Liver (tissue), 9 donors: ENCODE results near the gene CREB3L1. TPM values are rescaled to one million over a fixed set of nuclear protein-coding genes. Genes with fewer than 3 reads are reported as not detected.

Experiments used
- DNase-seq: peaks from one replicate; pipeline ENCODE4 v3.0.0-alpha.2; 2017; ENCODE audit warnings: low spot score
- H3K27ac ChIP-seq, 2 donors: one replicate each; pipeline ENCODE4 v1.7.0; 2013; ENCODE audit warnings: inconsistent platforms in 2 of 2, low read length in 2 of 2, control low read depth in 1 of 2, low read depth in 1 of 2, mild to moderate bottlenecking in 1 of 2
- H3K27me3 ChIP-seq, 4 donors: one replicate each; pipeline versions ENCODE4 v1.6.1 to v1.7.0; 2013; ENCODE audit warnings: low read length in 3 of 4, inconsistent platforms in 1 of 4, mild to moderate bottlenecking in 1 of 4, moderate library complexity in 1 of 4; ENCODE audit not compliant: control insufficient read depth in 4 of 4, insufficient read depth in 4 of 4
- H3K36me3 ChIP-seq, 4 donors: one replicate each; pipeline versions ENCODE4 v1.6.1 to v1.7.0; 2013; ENCODE audit warnings: low read length in 3 of 4, mild to moderate bottlenecking in 3 of 4, low read depth in 1 of 4, moderate library complexity in 1 of 4; ENCODE audit not compliant: control insufficient read depth in 4 of 4, insufficient read depth in 3 of 4
- H3K4me1 ChIP-seq, 4 donors: one replicate each; pipeline versions ENCODE4 v1.6.1 to v1.7.0; 2013; ENCODE audit warnings: low read length in 3 of 4, mild to moderate bottlenecking in 3 of 4, moderate library complexity in 1 of 4; ENCODE audit not compliant: control insufficient read depth in 4 of 4, insufficient read depth in 4 of 4
- H3K4me3 ChIP-seq, 3 donors: one replicate each; pipeline versions ENCODE4 v1.6.1 to v1.7.0; 2013; ENCODE audit warnings: low read length in 3 of 3, control low read depth in 1 of 3, low read depth in 1 of 3, mild to moderate bottlenecking in 1 of 3
- H3K9ac ChIP-seq, 2 donors: one replicate each; pipeline ENCODE4 v1.7.0; 2013; ENCODE audit warnings: low read length in 2 of 2, mild to moderate bottlenecking in 2 of 2, moderate library complexity in 2 of 2, control low read depth in 1 of 2, low read depth in 1 of 2
- H3K9me3 ChIP-seq, 4 donors: one replicate each; pipeline versions ENCODE4 v1.6.1 to v1.7.0; 2013; ENCODE audit warnings: low read length in 3 of 4; ENCODE audit not compliant: control insufficient read depth in 4 of 4
- EGR1 ChIP-seq, 2 donors: IDR thresholded peaks; 2 replicates each; pipeline ENCODE4 v1.6.1; 2016 to 2018; ENCODE audit warnings: antibody characterized with exemption in 2 of 2, low read depth in 2 of 2
- FOXA1 ChIP-seq: IDR thresholded peaks from 2 replicates; pipeline ENCODE4 v1.6.1; 2016; ENCODE audit warnings: antibody characterized with exemption
- FOXA2 ChIP-seq: IDR thresholded peaks from 2 replicates; pipeline ENCODE4 v1.6.1; 2016; ENCODE audit warnings: antibody characterized with exemption
- GABPA ChIP-seq, 2 donors: IDR thresholded peaks in 1 of 2; conservative IDR thresholded peaks in 1 of 2; 2 replicates each; pipeline ENCODE4 v1.6.1; 2016; ENCODE audit warnings: antibody characterized with exemption in 2 of 2, mild to moderate bottlenecking in 1 of 2, moderate library complexity in 1 of 2
- HNF4A ChIP-seq, 2 donors: conservative IDR thresholded peaks; 2 replicates each; pipeline ENCODE4 v1.6.1; 2016; ENCODE audit warnings: antibody characterized with exemption in 2 of 2, mild to moderate bottlenecking in 2 of 2
- HNF4G ChIP-seq: IDR thresholded peaks from 2 replicates; pipeline ENCODE4 v1.6.1; 2016; ENCODE audit warnings: antibody characterized with exemption
- JUND ChIP-seq, 2 donors: IDR thresholded peaks; 2 replicates each; pipeline ENCODE4 v1.6.1; 2016; ENCODE audit warnings: antibody characterized with exemption in 2 of 2
- NR2F2 ChIP-seq: IDR thresholded peaks from 2 replicates; pipeline ENCODE4 v1.6.1; 2016; ENCODE audit warnings: antibody characterized with exemption
- RAD21 ChIP-seq, 2 donors: IDR thresholded peaks; 2 replicates each; pipeline ENCODE4 v1.6.1; 2016; ENCODE audit warnings: antibody characterized with exemption in 2 of 2, mild to moderate bottlenecking in 2 of 2
- RXRA ChIP-seq, 2 donors: IDR thresholded peaks; 2 replicates each; pipeline ENCODE4 v1.6.1; 2017 to 2018; ENCODE audit warnings: antibody characterized with exemption in 2 of 2, mild to moderate bottlenecking in 1 of 2
- SP1 ChIP-seq: IDR thresholded peaks from 2 replicates; pipeline ENCODE4 v1.6.1; 2018; ENCODE audit warnings: antibody characterized with exemption, mild to moderate bottlenecking
- TAF1 ChIP-seq: conservative IDR thresholded peaks from 2 replicates; pipeline ENCODE4 v1.6.1; 2016; ENCODE audit warnings: antibody characterized with exemption, mild to moderate bottlenecking
- YY1 ChIP-seq: IDR thresholded peaks from 2 replicates; pipeline ENCODE4 v1.6.1; 2016; ENCODE audit warnings: antibody characterized with exemption, mild to moderate bottlenecking
- WGBS: extraction: QIAGEN DNeasy Blood & Tissue Kit; methylation state at CpG from one replicate; pipeline ENCODE4 v1.1.7; 2013; 5-methylcytosine and 5-hydroxymethylcytosine counted together
- polyA plus RNA-seq, 2 donors: library from polyadenylated mRNA; stranded (reverse) in 1 of 2; unstranded in 1 of 2; fragments of 200-250 nt in 1 of 2; fragments of >200 nt in 1 of 2; fragmentation: Nextera tagmentation in 1 of 2; extraction: Ambion mirVana in 1 of 2; gene quantifications; one replicate each; pipeline versions ENCODE4 v1.2.1 to v1.2.3, GENCODE V29; 2013 to 2015
- total RNA-seq, 2 donors: library from RNA; depleted of rRNA; stranded (reverse); fragments of >200 nt; gene quantifications; one replicate each; pipeline ENCODE4 v1.2.3, GENCODE V29; 2014
- TF ChIP-seq, protein P1 (sequence below): IDR thresholded peaks from 2 replicates; pipeline ENCODE4 v1.6.1; 2016; ENCODE audit warnings: antibody characterized with exemption
- TF ChIP-seq, protein P2 (sequence below): fragments of 150-350 bp; IDR thresholded peaks from 2 replicates; pipeline ENCODE4 v1.5.1; 2017; ENCODE audit warnings: improper control_type of control experiment, low read depth, low read length; ENCODE audit not compliant: missing input control
- TF ChIP-seq, protein P3 (sequence below): IDR thresholded peaks from 2 replicates; pipeline ENCODE4 v1.6.1; 2016; ENCODE audit warnings: antibody characterized with exemption, mild to moderate bottlenecking
- TF ChIP-seq, protein P4 (sequence below): IDR thresholded peaks from 2 replicates; pipeline ENCODE4 v1.6.1; 2016; ENCODE audit warnings: antibody characterized with exemption
- TF ChIP-seq, protein P5 (sequence below): IDR thresholded peaks from 2 replicates; pipeline ENCODE4 v1.6.1; 2016; ENCODE audit warnings: antibody characterized with exemption
- donor health status: healthy.
- donor health status: healthy.
- donor health status: healthy.
- donor health status: healthy.
- donor health status: healthy.

Gene CREB3L1
- total and polyA plus RNA-seq, 4 donors, result 0.14 to 1.3 (median 0.33) TPM

DNA sequence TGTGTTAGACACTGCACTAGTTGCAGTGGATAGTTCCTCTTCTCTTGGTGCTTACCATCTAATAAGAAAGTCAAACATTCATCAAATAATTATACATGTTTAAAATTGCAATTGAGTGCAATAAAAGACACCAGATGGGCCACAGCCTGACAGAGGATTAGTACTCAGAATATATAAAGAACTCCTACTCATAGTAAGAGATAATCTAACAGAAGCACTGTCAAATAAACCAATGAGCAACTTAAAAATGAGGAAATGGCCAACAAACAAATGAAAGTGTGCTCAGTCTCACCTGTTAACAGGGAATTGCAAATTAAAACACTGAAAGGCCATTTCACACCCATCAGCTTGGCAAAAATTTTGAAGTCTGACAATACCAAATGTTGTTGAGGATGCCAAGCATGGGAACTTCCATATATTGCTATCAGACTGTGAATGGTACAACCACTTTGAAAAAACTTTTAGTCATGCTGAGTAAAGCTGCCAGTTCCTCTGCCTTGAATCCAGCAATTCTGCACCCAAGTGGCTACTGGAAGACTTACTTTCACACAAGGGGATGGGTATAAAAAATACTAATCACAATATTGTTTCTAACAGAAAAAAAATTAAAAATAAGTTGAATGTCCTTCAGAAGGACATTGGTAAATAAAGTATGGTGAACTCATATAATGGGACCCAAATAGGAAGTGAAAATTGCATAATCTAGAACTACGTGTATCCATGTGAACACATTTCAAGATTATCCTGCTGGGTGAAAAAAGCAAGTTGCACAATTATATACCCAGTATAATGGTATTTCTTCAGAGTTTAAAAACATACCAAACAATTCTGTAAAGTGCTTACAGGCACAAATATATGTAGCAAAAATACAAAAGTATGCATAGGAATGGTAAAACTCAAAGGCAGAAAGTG lies 41.4 kb upstream of the CREB3L1 start:
- H3K9ac ChIP-seq, result no peak overlapping the region
- H3K36me3 ChIP-seq, result no peaks in the 10 kb centered on the region
- no peak overlapping the region for H3K27ac ChIP-seq
- peaks cover 4 to 22% (median 10%) of the 10 kb centered on the region in 4 donors for H3K4me1 ChIP-seq
- 29% methylated on average over 1 of the region's 1 CpG for WGBS
- H3K27me3 ChIP-seq, result peaks cover 0 to 7% (median 1%) of the 10 kb centered on the region in 4 donors
- TF ChIP-seq, protein P1, sequence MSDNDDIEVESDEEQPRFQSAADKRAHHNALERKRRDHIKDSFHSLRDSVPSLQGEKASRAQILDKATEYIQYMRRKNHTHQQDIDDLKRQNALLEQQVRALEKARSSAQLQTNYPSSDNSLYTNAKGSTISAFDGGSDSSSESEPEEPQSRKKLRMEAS, result no peak
- TF ChIP-seq, protein P2, sequence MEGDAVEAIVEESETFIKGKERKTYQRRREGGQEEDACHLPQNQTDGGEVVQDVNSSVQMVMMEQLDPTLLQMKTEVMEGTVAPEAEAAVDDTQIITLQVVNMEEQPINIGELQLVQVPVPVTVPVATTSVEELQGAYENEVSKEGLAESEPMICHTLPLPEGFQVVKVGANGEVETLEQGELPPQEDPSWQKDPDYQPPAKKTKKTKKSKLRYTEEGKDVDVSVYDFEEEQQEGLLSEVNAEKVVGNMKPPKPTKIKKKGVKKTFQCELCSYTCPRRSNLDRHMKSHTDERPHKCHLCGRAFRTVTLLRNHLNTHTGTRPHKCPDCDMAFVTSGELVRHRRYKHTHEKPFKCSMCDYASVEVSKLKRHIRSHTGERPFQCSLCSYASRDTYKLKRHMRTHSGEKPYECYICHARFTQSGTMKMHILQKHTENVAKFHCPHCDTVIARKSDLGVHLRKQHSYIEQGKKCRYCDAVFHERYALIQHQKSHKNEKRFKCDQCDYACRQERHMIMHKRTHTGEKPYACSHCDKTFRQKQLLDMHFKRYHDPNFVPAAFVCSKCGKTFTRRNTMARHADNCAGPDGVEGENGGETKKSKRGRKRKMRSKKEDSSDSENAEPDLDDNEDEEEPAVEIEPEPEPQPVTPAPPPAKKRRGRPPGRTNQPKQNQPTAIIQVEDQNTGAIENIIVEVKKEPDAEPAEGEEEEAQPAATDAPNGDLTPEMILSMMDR, result no peak
- TF ChIP-seq JUND (IDR thresholded peaks at IDR 0.05) (no peak), RXRA (IDR thresholded peaks at IDR 0.05) (no peak), FOXA1 (no peak), NR2F2 (no peak), FOXA2 (no peak), TAF1 (no peak)
- TF ChIP-seq, protein P3, sequence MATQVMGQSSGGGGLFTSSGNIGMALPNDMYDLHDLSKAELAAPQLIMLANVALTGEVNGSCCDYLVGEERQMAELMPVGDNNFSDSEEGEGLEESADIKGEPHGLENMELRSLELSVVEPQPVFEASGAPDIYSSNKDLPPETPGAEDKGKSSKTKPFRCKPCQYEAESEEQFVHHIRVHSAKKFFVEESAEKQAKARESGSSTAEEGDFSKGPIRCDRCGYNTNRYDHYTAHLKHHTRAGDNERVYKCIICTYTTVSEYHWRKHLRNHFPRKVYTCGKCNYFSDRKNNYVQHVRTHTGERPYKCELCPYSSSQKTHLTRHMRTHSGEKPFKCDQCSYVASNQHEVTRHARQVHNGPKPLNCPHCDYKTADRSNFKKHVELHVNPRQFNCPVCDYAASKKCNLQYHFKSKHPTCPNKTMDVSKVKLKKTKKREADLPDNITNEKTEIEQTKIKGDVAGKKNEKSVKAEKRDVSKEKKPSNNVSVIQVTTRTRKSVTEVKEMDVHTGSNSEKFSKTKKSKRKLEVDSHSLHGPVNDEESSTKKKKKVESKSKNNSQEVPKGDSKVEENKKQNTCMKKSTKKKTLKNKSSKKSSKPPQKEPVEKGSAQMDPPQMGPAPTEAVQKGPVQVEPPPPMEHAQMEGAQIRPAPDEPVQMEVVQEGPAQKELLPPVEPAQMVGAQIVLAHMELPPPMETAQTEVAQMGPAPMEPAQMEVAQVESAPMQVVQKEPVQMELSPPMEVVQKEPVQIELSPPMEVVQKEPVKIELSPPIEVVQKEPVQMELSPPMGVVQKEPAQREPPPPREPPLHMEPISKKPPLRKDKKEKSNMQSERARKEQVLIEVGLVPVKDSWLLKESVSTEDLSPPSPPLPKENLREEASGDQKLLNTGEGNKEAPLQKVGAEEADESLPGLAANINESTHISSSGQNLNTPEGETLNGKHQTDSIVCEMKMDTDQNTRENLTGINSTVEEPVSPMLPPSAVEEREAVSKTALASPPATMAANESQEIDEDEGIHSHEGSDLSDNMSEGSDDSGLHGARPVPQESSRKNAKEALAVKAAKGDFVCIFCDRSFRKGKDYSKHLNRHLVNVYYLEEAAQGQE, result no peak
- TF ChIP-seq, protein P4, sequence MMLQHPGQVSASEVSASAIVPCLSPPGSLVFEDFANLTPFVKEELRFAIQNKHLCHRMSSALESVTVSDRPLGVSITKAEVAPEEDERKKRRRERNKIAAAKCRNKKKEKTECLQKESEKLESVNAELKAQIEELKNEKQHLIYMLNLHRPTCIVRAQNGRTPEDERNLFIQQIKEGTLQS, result no peak
- no peak for DNase-seq
- peaks cover 0 to 5% (median 1%) of the 10 kb centered on the region in 4 donors for H3K9me3 ChIP-seq
- H3K4me3 ChIP-seq, result no peak overlapping the region

DNA sequence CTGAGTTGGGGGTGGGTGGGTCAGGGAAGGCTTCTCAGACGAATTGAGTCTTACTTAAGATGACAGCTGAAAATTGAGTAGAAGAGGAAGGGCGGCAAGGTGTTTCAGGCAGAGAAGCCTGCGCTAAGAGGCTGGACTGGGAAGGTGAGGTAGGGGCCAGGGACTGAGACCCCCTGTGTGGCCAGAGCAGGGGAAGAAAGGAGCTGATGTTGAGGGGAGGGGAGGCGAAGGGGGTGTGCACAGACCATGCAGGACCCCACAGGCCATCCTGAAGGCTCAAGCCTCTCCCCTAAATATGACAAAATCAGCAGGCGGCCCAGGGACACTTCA lies 40.6 kb upstream of the CREB3L1 start:
- no peak overlapping the region for H3K27ac ChIP-seq
- DNase-seq, result no peak
- peaks cover 4 to 22% (median 10%) of the 10 kb centered on the region in 4 donors for H3K4me1 ChIP-seq
- H3K9ac ChIP-seq, result no peak overlapping the region
- 59% methylated on average over 5 of the region's 5 CpGs for WGBS
- peaks cover 0 to 7% (median 1%) of the 10 kb centered on the region in 4 donors for H3K27me3 ChIP-seq
- TF ChIP-seq HNF4A (conservative IDR thresholded peaks at IDR 0.05), result no peak
- TF ChIP-seq RXRA (IDR thresholded peaks at IDR 0.05), result no peak
- no peak for TF ChIP-seq RAD21 (IDR thresholded peaks at IDR 0.05)
- TF ChIP-seq NR2F2, result no peak
- TF ChIP-seq, protein P1, result no peak
- no peak for TF ChIP-seq EGR1 (IDR thresholded peaks at IDR 0.05; ENCODE audit: low read depth in 2 of 2)
- TF ChIP-seq, protein P4, result no peak
- no peak for TF ChIP-seq YY1
- TF ChIP-seq, protein P2, result no peak
- TF ChIP-seq GABPA (IDR thresholded peaks at IDR 0.05 in 1 of 2, conservative IDR thresholded peaks at IDR 0.05 in 1 of 2), result no peak
- TF ChIP-seq HNF4G, result no peak
- no peak for TF ChIP-seq FOXA2
- TF ChIP-seq, protein P5, sequence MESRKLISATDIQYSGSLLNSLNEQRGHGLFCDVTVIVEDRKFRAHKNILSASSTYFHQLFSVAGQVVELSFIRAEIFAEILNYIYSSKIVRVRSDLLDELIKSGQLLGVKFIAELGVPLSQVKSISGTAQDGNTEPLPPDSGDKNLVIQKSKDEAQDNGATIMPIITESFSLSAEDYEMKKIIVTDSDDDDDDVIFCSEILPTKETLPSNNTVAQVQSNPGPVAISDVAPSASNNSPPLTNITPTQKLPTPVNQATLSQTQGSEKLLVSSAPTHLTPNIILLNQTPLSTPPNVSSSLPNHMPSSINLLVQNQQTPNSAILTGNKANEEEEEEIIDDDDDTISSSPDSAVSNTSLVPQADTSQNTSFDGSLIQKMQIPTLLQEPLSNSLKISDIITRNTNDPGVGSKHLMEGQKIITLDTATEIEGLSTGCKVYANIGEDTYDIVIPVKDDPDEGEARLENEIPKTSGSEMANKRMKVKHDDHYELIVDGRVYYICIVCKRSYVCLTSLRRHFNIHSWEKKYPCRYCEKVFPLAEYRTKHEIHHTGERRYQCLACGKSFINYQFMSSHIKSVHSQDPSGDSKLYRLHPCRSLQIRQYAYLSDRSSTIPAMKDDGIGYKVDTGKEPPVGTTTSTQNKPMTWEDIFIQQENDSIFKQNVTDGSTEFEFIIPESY, result no peak
- no peak for TF ChIP-seq FOXA1
- TF ChIP-seq SP1, result no peak
- no peak overlapping the region for H3K4me3 ChIP-seq
- peaks cover 0 to 5% (median 1%) of the 10 kb centered on the region in 4 donors for H3K9me3 ChIP-seq
- H3K36me3 ChIP-seq, result no peaks in the 10 kb centered on the region
